GM18505 (cell line): ENCODE results near the gene CCDC188.

Experiments
- ATAC-seq: cut with Tn5 transposase; IDR thresholded peaks from one replicate; pipeline ENCODE4 v1.9.1; 2021; ENCODE audit not compliant: unreplicated experiment
- POLR2A ChIP-seq: IDR thresholded peaks from 4 replicates; pipeline ENCODE4 v1.6.1; 2011; ENCODE audit warnings: borderline replicate concordance; ENCODE audit not compliant: insufficient read depth, insufficient read length; ENCODE audit errors: extremely low read depth

CCDC188 gene

DNA sequence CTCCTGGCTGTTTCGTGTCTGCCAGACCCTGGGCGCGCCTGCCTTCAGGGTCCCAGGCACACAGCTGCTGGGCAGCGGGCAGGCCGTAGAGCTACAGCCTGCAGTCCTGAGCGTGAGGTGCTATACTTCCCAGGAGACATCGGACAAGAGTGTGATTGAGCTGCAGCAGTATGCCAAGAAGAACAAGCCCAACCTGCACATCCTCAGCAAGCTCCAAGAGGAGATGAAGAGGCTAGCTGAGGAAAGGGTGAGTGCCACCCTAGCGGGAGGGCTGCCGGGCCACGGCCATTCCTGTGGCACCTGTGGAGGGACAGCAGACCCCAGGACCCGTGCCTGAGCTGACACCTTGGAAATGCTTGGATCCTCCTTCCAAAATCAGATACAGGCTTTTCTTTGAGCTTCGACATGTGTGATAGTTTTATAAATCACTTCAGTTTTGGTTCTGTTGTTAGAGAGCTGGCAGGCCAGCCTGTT lies 42.1 kb downstream of the CCDC188 start:
- no peak for ATAC-seq
- no peak for TF ChIP-seq POLR2A

DNA sequence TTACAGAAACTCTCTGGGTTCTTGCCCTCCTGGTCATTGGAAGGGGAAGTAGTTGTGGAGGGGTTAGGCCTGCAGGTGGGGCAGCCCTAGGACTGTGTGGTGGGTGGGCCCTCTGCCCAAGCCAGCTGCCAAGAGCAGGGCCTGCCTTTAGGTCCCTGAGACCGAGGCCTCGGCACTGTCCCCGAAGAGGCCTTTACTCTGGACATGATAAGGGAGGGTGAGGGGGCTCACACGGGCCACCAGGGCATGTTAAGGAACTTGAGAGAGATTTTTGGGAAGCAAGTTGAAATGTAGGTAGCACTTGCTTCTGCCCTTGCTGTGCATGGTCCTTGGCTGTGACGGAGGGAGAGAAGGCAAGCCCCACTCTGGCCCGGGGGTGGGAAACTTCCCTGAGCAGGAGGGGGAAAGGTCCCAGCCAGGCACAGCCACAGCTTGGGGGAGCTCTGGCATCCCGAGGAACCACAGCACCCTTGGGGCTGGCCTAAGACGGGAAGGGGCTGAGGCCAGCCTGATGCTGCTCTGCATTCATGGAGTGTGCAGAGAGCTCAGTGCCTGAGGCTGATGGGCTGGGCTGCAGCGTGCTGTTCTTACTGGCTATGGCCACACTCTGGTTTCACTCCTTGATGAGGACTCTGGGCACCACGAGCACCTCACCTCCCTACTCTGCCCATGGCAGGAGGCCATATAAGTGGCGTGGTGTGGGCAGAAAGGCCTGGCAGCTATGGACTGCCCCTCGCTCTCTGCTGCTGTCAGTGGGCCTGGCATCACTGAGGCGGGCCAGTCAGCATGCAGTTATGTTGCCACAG lies 42.7 kb downstream of the CCDC188 start:
- TF ChIP-seq POLR2A, result no peak
- ATAC-seq, result no peak

DNA sequence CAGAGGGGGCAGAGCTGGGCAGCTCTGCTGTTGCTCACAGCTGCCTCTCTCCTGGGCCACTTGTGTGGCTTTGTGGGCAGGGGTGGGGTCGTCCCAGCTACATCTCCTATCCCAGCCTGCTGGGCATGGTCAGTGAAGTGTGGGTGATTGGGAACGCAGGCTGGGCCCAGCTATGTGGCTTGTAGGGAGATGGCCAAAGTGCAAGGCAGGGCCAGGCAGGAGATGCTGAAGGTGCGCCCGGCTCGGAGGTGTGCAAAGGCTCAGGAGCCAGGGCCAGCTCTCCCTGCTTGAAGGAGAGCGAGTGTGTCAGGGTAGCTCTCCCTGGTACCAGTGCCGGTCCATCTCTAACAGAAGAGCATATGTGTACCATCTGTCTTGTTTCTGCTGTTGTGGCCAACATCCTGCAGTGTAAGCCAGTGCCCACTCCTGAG lies 43.4 kb downstream of the CCDC188 start:
- no peak for ATAC-seq
- TF ChIP-seq POLR2A, result no peak

GRCh38 chr22:20106849-20107237 lies 44.0 kb downstream of the CCDC188 start:
- no peak for ATAC-seq
- no peak for TF ChIP-seq POLR2A

DNA sequence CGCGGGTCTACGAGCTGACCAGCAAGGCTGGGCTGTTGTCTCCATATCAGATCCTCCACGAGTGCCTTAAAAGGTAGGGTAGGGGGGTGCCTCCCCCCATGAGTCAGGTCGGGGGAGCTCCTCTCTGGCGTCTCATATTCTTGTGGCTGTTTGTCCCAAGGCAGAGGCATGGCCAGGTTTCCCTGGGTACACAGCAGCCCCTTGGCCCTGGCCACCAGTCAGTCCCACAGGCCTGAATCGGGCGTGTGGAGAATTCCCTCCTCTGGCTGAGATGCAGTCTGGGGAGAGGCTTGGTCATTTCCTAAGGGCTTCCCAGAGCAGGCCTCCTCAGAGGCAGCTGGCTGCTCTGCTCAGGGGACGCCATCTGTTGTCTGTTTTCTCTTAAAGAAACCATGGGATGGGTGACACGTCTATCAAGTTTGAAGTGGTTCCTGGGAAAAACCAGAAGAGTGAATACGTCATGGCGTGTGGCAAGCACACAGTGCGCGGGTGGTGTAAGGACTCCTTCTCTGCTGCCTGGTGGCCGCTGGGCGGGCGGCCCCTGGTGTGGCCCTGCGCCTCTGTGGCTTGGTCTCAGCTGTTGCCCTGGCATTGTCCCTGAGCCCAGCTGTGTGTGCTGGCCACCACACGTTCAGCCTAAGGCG lies 44.5 kb downstream of the CCDC188 start:
- ATAC-seq, result no peak
- no peak for TF ChIP-seq POLR2A

DNA sequence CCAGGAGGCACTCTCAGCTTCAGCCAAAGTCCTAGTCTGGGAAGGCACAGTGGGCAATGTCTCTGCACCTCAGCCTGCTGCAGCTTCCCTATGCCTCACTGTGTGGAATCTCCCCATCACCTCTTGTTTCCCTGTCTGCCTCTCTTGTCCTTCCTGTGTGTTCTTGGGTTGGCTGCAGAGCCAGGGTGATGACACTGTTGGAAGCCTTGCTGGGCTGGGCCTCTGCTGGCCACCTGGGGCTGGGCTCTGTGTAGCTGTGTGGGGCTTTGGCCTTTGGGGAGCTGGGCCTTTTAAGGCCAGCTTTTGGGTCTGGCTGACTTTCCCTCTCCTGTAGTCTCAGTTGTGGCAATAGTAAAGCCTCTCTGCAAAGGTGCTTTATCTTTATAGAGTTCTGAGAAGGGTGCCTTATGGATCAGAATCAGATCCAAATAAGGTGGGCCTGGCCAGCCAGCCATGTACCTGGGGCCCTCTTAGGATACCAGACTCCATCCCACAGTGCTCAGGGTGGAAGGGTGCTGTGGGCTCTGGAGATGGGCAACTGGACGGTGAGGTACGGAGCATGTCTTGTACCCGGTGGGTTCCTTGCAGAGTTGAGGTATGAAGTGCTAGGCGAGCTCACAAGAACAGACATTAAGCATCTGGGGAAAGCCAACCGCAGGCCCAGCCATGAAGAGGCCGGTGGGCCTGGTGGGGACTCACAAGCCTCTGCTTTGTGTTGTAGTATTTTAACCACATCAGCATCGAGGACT lies 45.2 kb downstream of the CCDC188 start:
- ATAC-seq, result no peak
- TF ChIP-seq POLR2A, result no peak

DNA sequence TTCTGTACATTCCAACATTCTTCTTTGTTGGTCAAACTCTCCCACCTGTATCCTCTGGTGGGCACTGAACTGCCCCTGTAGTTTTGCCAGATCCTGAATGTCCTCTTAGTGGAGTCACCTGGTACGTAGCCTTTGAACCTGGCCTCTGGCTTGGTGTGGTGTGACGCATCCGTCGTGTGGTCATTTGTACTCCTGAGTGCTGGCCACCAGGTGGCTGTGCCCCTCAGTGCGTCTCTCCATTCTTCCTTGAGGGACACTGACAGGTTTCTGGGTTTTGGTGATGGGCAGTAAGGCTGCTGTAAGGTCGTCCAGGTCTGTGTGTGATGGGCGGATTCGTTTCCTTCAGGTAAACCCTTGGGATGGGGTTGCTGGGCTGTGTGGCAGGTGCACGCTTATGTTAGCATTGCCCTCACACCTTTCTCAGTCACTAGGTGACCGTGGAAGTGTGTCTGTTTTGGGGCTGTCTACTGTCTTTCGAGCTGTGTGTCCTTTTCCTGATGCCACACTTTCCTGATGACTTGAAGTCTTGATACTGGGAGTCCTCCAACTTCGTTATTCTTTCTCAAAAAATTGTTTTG lies 48.6 kb downstream of the CCDC188 start:
- TF ChIP-seq POLR2A, result no peak
- no peak for ATAC-seq

- no peak for TF ChIP-seq POLR2A
- ATAC-seq, result no peak
These were observed 49.2 kb downstream of the CCDC188 start for GRCh38 chr22:20101638-20102037.

- TF ChIP-seq POLR2A, result no peak
- no peak for ATAC-seq
These were observed 51.6 kb downstream of the CCDC188 start for GRCh38 chr22:20099099-20099711.
